Measurements from ENCODE around the gene EPHA4. TPM values are rescaled to one million over a fixed set of nuclear protein-coding genes. Genes with fewer than 3 reads are reported as not detected.

EPHA4 gene
- total RNA-seq, 2 experiments from 2014 or later = 11.7 to 11.8 TPM

GRCh38 chr2:221372159-221372884, 199.8 kb downstream of the EPHA4 start:
- ChIA-PET POLR2A (no interaction called here), CTCF (no interaction called here)
- no peaks in the 10 kb centered on the region for H3K4me1 Mint-ChIP-seq
- H3K4me3 Mint-ChIP-seq = no peak overlapping the region
- no peaks in the 10 kb centered on the region for H3K9me3 Mint-ChIP-seq
- no peaks in the 10 kb centered on the region for H3K36me3 Mint-ChIP-seq (ENCODE audit: low read depth)
- DNase-seq = no peak
- H3K27ac Mint-ChIP-seq = no peak overlapping the region
- H3K27me3 Mint-ChIP-seq = peaks cover 7% of the 10 kb centered on the region

GRCh38 chr2:221371347-221371746, 200.8 kb downstream of the EPHA4 start:
- H3K9me3 Mint-ChIP-seq = no peaks in the 10 kb centered on the region
- no peaks in the 10 kb centered on the region for H3K36me3 Mint-ChIP-seq (ENCODE audit: low read depth)
- CTCF ChIA-PET = no interaction called here
- peaks cover 7% of the 10 kb centered on the region for H3K27me3 Mint-ChIP-seq
- no peak overlapping the region for H3K27ac Mint-ChIP-seq
- DNase-seq = no peak
- POLR2A ChIA-PET = no interaction called here
- H3K4me3 Mint-ChIP-seq = no peak overlapping the region
- no peaks in the 10 kb centered on the region for H3K4me1 Mint-ChIP-seq

GRCh38 chr2:221370857-221371211, 201.3 kb downstream of the EPHA4 start:
- Mint-ChIP-seq H3K4me1 (no peaks in the 10 kb centered on the region), H3K27ac (no peak overlapping the region), H3K9me3 (no peaks in the 10 kb centered on the region), H3K36me3 (ENCODE audit: low read depth) (no peaks in the 10 kb centered on the region), H3K27me3 (peaks cover 7% of the 10 kb centered on the region), H3K4me3 (no peak overlapping the region)
- ChIA-PET CTCF (no interaction called here), POLR2A (no interaction called here)
- no peak for DNase-seq

GRCh38 chr2:221370076-221370856, 201.8 kb downstream of the EPHA4 start:
- H3K4me1 Mint-ChIP-seq = no peaks in the 10 kb centered on the region
- DNase-seq = no peak
- no peak overlapping the region for H3K27ac Mint-ChIP-seq
- peaks cover 7% of the 10 kb centered on the region for H3K27me3 Mint-ChIP-seq
- H3K9me3 Mint-ChIP-seq = no peaks in the 10 kb centered on the region
- no peak overlapping the region for H3K4me3 Mint-ChIP-seq
- ChIA-PET CTCF (no interaction called here), POLR2A (no interaction called here)
- H3K36me3 Mint-ChIP-seq (ENCODE audit: low read depth) = no peaks in the 10 kb centered on the region

Measured in activated CD4-positive, alpha-beta memory T cell treated with anti-CD3 and anti-CD28 coated beads, Interleukin-2, amount 10 ng/mL, durations not matched to agents 7 days and 5 days (primary cell).